ENCODE measurements around the gene ARHGEF7.

The ARHGEF7 gene

DNA sequence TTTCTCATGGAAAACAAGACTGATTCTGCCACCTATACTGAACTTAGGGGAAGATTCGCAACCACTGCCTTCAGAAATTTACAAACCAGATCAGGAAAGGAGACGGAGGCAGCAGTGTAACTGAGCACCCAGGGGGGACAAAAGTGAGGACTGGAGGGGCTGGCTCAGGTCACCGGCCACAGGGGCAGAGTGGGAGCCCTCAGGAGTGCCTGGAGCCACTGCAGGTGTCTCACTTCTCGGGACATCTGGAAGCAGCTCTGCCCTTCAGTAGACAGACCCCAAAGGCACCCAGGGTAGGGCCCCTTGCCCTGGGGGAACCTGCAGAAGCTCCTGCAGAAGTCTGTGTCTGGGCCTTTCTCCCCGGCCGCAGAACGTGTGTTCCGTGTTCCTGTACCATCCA, 5.8 kb downstream of the ARHGEF7 start:
- no peak for TF ChIP-seq GATA2 (IDR thresholded peaks at IDR 0.05; ENCODE audit: low read depth, low read length)
- TF ChIP-seq GATA3 (IDR thresholded peaks at IDR 0.05; ENCODE audit: low read depth, low read length) = no peak

DNA sequence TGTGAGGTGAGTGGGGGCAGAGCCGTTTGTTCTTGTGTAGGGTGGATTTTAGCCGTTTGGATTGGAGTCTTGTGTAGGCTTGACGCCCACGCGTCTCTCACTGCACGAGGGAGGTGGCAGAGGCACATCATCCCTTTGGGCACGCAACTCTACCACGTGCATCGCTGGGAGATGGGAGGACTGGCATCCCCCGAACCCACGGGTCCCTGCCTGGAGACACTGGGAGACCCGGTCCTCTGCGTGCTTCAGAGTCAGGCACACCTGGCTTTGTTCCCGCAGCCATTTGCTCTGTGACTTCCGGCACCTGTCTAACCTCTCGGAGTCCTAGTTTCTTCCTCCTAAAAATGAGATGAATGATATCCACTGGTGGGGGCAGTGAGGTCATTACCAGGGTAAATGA, 6.4 kb downstream of the ARHGEF7 start:
- no peak for TF ChIP-seq GATA2 (IDR thresholded peaks at IDR 0.05; ENCODE audit: low read depth, low read length)
- no peak for TF ChIP-seq GATA3 (IDR thresholded peaks at IDR 0.05; ENCODE audit: low read depth, low read length)

GRCh38 chr13:111122056-111122455, 6.9 kb downstream of the ARHGEF7 start:
- TF ChIP-seq GATA3 (IDR thresholded peaks at IDR 0.05; ENCODE audit: low read depth, low read length) (no peak), GATA2 (IDR thresholded peaks at IDR 0.05; ENCODE audit: low read depth, low read length) (no peak)

GRCh38 chr13:111122631-111123030, 7.5 kb downstream of the ARHGEF7 start:
- TF ChIP-seq GATA2 (IDR thresholded peaks at IDR 0.05; ENCODE audit: low read depth, low read length) (no peak), GATA3 (IDR thresholded peaks at IDR 0.05; ENCODE audit: low read depth, low read length) (no peak)

GRCh38 chr13:111123221-111123620, 8.1 kb downstream of the ARHGEF7 start:
- no peak for TF ChIP-seq GATA3 (IDR thresholded peaks at IDR 0.05; ENCODE audit: low read depth, low read length)
- TF ChIP-seq GATA2 (IDR thresholded peaks at IDR 0.05; ENCODE audit: low read depth, low read length) = no peak

- TF ChIP-seq GATA2 (IDR thresholded peaks at IDR 0.05; ENCODE audit: low read depth, low read length) = no peak
- no peak for TF ChIP-seq GATA3 (IDR thresholded peaks at IDR 0.05; ENCODE audit: low read depth, low read length)
Measured at GRCh38 chr13:111123649-111124048, 8.5 kb downstream of the ARHGEF7 start.

GRCh38 chr13:111126509-111126908, 11.4 kb downstream of the ARHGEF7 start:
- TF ChIP-seq GATA2 (IDR thresholded peaks at IDR 0.05; ENCODE audit: low read depth, low read length) (no peak), GATA3 (IDR thresholded peaks at IDR 0.05; ENCODE audit: low read depth, low read length) (no peak)

- TF ChIP-seq GATA3 (IDR thresholded peaks at IDR 0.05; ENCODE audit: low read depth, low read length) (no peak), GATA2 (IDR thresholded peaks at IDR 0.05; ENCODE audit: low read depth, low read length) (no peak)
Measured at GRCh38 chr13:111129465-111130115, 14.5 kb downstream of the ARHGEF7 start.

DNA sequence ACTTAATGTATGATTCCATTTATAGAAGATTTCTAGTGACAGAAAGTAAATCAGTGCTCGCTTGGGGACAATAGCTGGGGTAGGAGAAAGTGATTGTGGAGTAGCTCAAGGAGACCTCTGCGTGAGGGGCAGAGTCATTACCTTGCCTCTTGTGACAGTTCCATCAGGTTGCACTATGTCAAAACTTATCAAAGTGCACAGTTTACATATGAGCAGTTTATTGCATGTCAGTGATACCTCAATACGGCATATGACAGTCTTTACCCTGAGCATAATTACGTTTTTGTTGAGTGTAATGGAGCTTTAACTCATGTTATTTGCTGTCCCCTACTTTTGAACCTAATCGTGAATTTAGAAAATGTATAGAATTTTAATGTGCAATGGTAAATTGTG, 15.0 kb downstream of the ARHGEF7 start:
- TF ChIP-seq GATA2 (IDR thresholded peaks at IDR 0.05; ENCODE audit: low read depth, low read length) = no peak
- TF ChIP-seq GATA3 (IDR thresholded peaks at IDR 0.05; ENCODE audit: low read depth, low read length) = no peak

DNA sequence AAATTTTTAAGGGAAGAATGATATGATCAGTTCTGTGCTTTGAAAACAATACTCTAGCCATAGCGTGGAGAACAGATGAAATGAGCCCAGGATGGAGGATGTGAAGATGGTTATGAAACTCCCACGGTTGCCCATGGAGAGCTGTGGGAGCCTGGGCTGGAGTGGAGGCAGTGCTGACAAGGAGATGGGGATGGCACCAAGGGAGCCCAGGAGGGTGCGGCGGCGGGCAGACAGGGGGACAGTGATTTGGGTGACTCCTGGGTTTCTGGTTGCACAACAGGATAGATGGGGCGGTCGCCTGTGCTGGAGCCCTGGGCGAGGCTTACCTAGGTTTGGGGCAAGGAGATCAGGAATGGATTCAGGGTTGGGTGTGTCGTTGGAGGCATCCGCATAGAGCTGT, 15.9 kb downstream of the ARHGEF7 start:
- TF ChIP-seq GATA3 (IDR thresholded peaks at IDR 0.05; ENCODE audit: low read depth, low read length) (no peak), GATA2 (IDR thresholded peaks at IDR 0.05; ENCODE audit: low read depth, low read length) (no peak)

- TF ChIP-seq GATA3 (IDR thresholded peaks at IDR 0.05; ENCODE audit: low read depth, low read length) (no peak), GATA2 (IDR thresholded peaks at IDR 0.05; ENCODE audit: low read depth, low read length) (no peak)
Measured at GRCh38 chr13:111131611-111132010, 16.5 kb downstream of the ARHGEF7 start.

GRCh38 chr13:111132948-111133347, 17.8 kb downstream of the ARHGEF7 start:
- TF ChIP-seq GATA3 (IDR thresholded peaks at IDR 0.05; ENCODE audit: low read depth, low read length) (no peak), GATA2 (IDR thresholded peaks at IDR 0.05; ENCODE audit: low read depth, low read length) (no peak)

GRCh38 chr13:111139452-111139851, 24.3 kb downstream of the ARHGEF7 start:
- TF ChIP-seq GATA2 (IDR thresholded peaks at IDR 0.05; ENCODE audit: low read depth, low read length) (peak; percentile 81), GATA3 (IDR thresholded peaks at IDR 0.05; ENCODE audit: low read depth, low read length) (peak; percentile 45; the same call in 1 of the 2 replicates)

DNA sequence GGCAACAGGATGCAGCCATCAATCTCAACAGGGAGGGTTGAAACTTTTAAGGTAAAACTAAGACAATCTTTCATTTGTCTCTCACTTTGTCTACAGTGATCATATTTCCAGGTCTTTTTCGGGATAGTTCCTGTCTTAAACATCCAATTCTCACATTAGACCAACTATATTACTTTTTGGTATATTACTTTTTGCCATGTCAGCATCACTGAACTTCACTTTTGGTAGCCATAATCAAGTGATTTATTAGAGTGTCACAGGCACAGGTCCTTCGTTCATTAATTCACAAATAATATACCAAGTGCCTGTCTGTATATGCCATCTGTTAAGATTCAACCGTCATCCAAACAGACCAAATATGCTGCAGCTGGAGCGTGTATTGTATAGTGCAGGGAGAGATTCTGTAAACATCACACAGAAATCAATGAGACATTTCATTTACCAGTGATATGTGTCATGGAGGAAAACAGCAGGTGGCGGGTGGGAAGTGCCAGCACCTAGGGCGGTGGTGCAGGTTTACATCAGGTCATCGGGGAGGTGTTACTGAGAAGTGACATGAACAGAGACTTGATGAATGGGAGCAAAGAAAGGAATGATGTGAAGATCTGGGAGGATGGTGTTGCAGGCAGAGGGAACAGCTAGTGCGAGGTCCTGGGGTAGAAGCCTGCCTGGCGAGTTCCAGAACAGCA, 24.9 kb downstream of the ARHGEF7 start:
- TF ChIP-seq GATA2 (IDR thresholded peaks at IDR 0.05; ENCODE audit: low read depth, low read length) (no peak), GATA3 (IDR thresholded peaks at IDR 0.05; ENCODE audit: low read depth, low read length) (no peak)

- TF ChIP-seq GATA3 (IDR thresholded peaks at IDR 0.05; ENCODE audit: low read depth, low read length) (no peak), GATA2 (IDR thresholded peaks at IDR 0.05; ENCODE audit: low read depth, low read length) (no peak)
Measured at GRCh38 chr13:111140562-111141105, 25.5 kb downstream of the ARHGEF7 start.

All from SH-SY5Y (cell line).